Tibial nerve (tissue), 4 donors: Measurements from ENCODE around the gene WWC2. TPM values are rescaled to one million over a fixed set of nuclear protein-coding genes. Genes with fewer than 3 reads are reported as not detected.

Experiments
- DNase-seq, 2 donors: peaks; one replicate each; pipeline ENCODE4 v3.0.0-alpha.2; 2019; ENCODE audit warnings: low spot score in 2 of 2
- H3K27ac ChIP-seq, 4 donors: fragments of 200-600 bp; sonication (generic) in 3 of 4; one replicate each; pipeline ENCODE4 v1.5.1; 2017 to 2019; ENCODE audit warnings: mild to moderate bottlenecking in 1 of 4
- H3K27me3 ChIP-seq, 2 donors: fragments of 200-600 bp; sonication (generic) in 1 of 2; one replicate each; pipeline versions ENCODE4 v1.5.1 to v1.6.0; 2017 to 2019
- H3K36me3 ChIP-seq, 3 donors: fragments of 200-600 bp; sonication (generic); one replicate each; pipeline ENCODE4 v1.5.1; 2018 to 2019
- H3K4me1 ChIP-seq, 4 donors: fragments of 200-600 bp; sonication (generic) in 3 of 4; one replicate each; pipeline ENCODE4 v1.5.1; 2017 to 2019
- H3K4me3 ChIP-seq, 4 donors: fragments of 200-600 bp; sonication (generic) in 3 of 4; one replicate each; pipeline ENCODE4 v1.5.1; 2017 to 2019; ENCODE audit warnings: mild to moderate bottlenecking in 1 of 4, moderate library complexity in 1 of 4
- H3K9me3 ChIP-seq, 4 donors: fragments of 200-600 bp; sonication (generic) in 3 of 4; one replicate each; pipeline ENCODE4 v1.5.1; 2017 to 2019
- CTCF ChIP-seq, 5 experiments: fragments of 200-600 bp in 3 of 5; fragments of 450-650 bp in 2 of 5; sonication (generic) in 3 of 5; IDR thresholded peaks; one replicate each; pipeline ENCODE4 v1.5.1; 2016 to 2019; ENCODE audit warnings: antibody characterized with exemption in 5 of 5, mild to moderate bottlenecking in 3 of 5, moderate library complexity in 2 of 5
- EP300 ChIP-seq, 2 donors: sonication (generic); formaldehyde crosslinking; IDR thresholded peaks; one replicate each; pipeline ENCODE4 v1.6.1; 2017; ENCODE audit warnings: antibody characterized with exemption in 2 of 2, mild to moderate bottlenecking in 1 of 2
- POLR2A ChIP-seq, 2 donors: fragments of 450-650 bp; IDR thresholded peaks; one replicate each; pipeline ENCODE4 v1.6.1; 2017; ENCODE audit warnings: antibody characterized with exemption in 2 of 2, mild to moderate bottlenecking in 2 of 2, moderate library complexity in 2 of 2
- WGBS, 2 donors: methylation state at CpG; one replicate each; pipeline ENCODE4 v1.1.5; 2018; 5-methylcytosine and 5-hydroxymethylcytosine counted together
- total RNA-seq, 4 donors: library from RNA; depleted of rRNA; stranded (reverse); fragments of >200 nt; gene quantifications; one replicate each; pipeline ENCODE4 v1.1.0, GENCODE V29; 2016

The WWC2 gene
- total RNA-seq, 4 donors from 2014 or later = 38.2 to 60.9 (median 42.9) TPM

- H3K9me3 ChIP-seq = no peaks in the 10 kb centered on the region
- H3K36me3 ChIP-seq = no peaks in the 10 kb centered on the region
- no peak for DNase-seq
- H3K4me3 ChIP-seq = no peak overlapping the region
- TF ChIP-seq POLR2A (IDR thresholded peaks at IDR 0.05) (no peak), CTCF (IDR thresholded peaks at IDR 0.05) (no peak), EP300 (IDR thresholded peaks at IDR 0.05) (no peak)
- H3K4me1 ChIP-seq = no peaks in the 10 kb centered on the region
- WGBS, 2 donors = 78 to 83% methylated on average over 9 of the region's 9 CpGs
- no peaks in the 10 kb centered on the region for H3K27me3 ChIP-seq
- no peak overlapping the region for H3K27ac ChIP-seq
Observed at GRCh38 chr4:183354219-183354618, 255.2 kb downstream of the WWC2 start.

GRCh38 chr4:183355405-183355804, 256.3 kb downstream of the WWC2 start:
- H3K27ac ChIP-seq = no peak overlapping the region
- no peaks in the 10 kb centered on the region for H3K9me3 ChIP-seq
- no peaks in the 10 kb centered on the region for H3K27me3 ChIP-seq
- DNase-seq = no peak
- TF ChIP-seq EP300 (IDR thresholded peaks at IDR 0.05) (no peak), CTCF (IDR thresholded peaks at IDR 0.05) (no peak), POLR2A (IDR thresholded peaks at IDR 0.05) (no peak)
- no peaks in the 10 kb centered on the region for H3K36me3 ChIP-seq
- no peak overlapping the region for H3K4me3 ChIP-seq
- whole genome bisulfite sequencing, 2 donors = 46 to 56% methylated on average over 4 of the region's 4 CpGs
- H3K4me1 ChIP-seq = no peaks in the 10 kb centered on the region

- H3K4me3 ChIP-seq = no peak overlapping the region
- H3K36me3 ChIP-seq = no peaks in the 10 kb centered on the region
- no peak overlapping the region for H3K27ac ChIP-seq
- 89 to 91% methylated on average over 20 of the region's 20 CpGs for WGBS, 2 donors
- H3K27me3 ChIP-seq = no peaks in the 10 kb centered on the region
- no peak for DNase-seq
- TF ChIP-seq EP300 (IDR thresholded peaks at IDR 0.05) (no peak), CTCF (IDR thresholded peaks at IDR 0.05) (no peak), POLR2A (IDR thresholded peaks at IDR 0.05) (no peak)
- no peaks in the 10 kb centered on the region for H3K9me3 ChIP-seq
- no peaks in the 10 kb centered on the region for H3K4me1 ChIP-seq
Observed at GRCh38 chr4:183356173-183356830, 257.2 kb downstream of the WWC2 start.

- H3K27ac ChIP-seq = no peak overlapping the region
- H3K27me3 ChIP-seq = no peaks in the 10 kb centered on the region
- no peaks in the 10 kb centered on the region for H3K9me3 ChIP-seq
- H3K36me3 ChIP-seq = no peaks in the 10 kb centered on the region
- no peaks in the 10 kb centered on the region for H3K4me1 ChIP-seq
- DNase-seq = no peak
- H3K4me3 ChIP-seq = no peak overlapping the region
- WGBS, 2 donors = 85 to 96% methylated on average over 20 of the region's 20 CpGs
- TF ChIP-seq POLR2A (IDR thresholded peaks at IDR 0.05) (no peak), CTCF (IDR thresholded peaks at IDR 0.05) (no peak), EP300 (IDR thresholded peaks at IDR 0.05) (no peak)
Observed at GRCh38 chr4:183356931-183357675, 258.0 kb downstream of the WWC2 start.

GRCh38 chr4:183358215-183358755, 259.2 kb downstream of the WWC2 start:
- Histone ChIP-seq H3K27ac (no peak overlapping the region), H3K4me1 (no peaks in the 10 kb centered on the region), H3K9me3 (no peaks in the 10 kb centered on the region), H3K36me3 (no peaks in the 10 kb centered on the region), H3K27me3 (no peaks in the 10 kb centered on the region), H3K4me3 (no peak overlapping the region)
- no peak for DNase-seq
- WGBS, 2 donors = 65 to 73% methylated on average over 13 of the region's 13 CpGs
- no peak for TF ChIP-seq EP300 (IDR thresholded peaks at IDR 0.05)
